RPMI8226 (cell line): ENCODE results near the gene HBG2.

ENCODE experiments used
- DNase-seq: peaks from one replicate; pipeline ENCODE4 v3.0.0-alpha.2; 2015

Gene HBG2

GRCh38 chr11:5226732-5227310, 27.8 kb downstream of the HBG2 start, which contains the start of gene HBB:
HBB (minus strand) TSS chr11:5227071; CDS start chr11:5227021, 50 bp downstream.
- no peak for DNase-seq

GRCh38 chr11:5225480-5225871, 29.1 kb downstream of the HBG2 start:
- no peak for DNase-seq

- no peak for DNase-seq
Observed at GRCh38 chr11:5224538-5225479, 29.8 kb downstream of the HBG2 start.

- DNase-seq, result no peak
Observed at GRCh38 chr11:5223686-5224085, 30.9 kb downstream of the HBG2 start.

- DNase-seq, result no peak
Observed at GRCh38 chr11:5223146-5223545, 31.4 kb downstream of the HBG2 start.

- DNase-seq, result no peak
Observed at GRCh38 chr11:5210376-5210885, 44.1 kb downstream of the HBG2 start.

- DNase-seq, result peak; percentile 33
Observed at GRCh38 chr11:5204787-5205186, 49.8 kb downstream of the HBG2 start.

GRCh38 chr11:5203366-5203765, 51.2 kb downstream of the HBG2 start:
- no peak for DNase-seq
